GM18526 (cell line): ENCODE measurements around the gene AUTS2.

ENCODE experiments used
- POLR2A ChIP-seq: IDR thresholded peaks from 3 replicates; pipeline ENCODE4 v1.6.1; 2011; ENCODE audit not compliant: insufficient read length; ENCODE audit errors: extremely low read depth

Gene AUTS2

GRCh38 chr7:69800495-69800894 is 202.2 kb downstream of the AUTS2 start:
- no peak for TF ChIP-seq POLR2A

GRCh38 chr7:69801729-69802682 is 203.7 kb downstream of the AUTS2 start:
- TF ChIP-seq POLR2A: no peak

GRCh38 chr7:69803699-69804516 is 205.6 kb downstream of the AUTS2 start:
- no peak for TF ChIP-seq POLR2A

- TF ChIP-seq POLR2A: no peak
Measured at GRCh38 chr7:69804962-69805361, 206.7 kb downstream of the AUTS2 start.

- no peak for TF ChIP-seq POLR2A
Measured at GRCh38 chr7:69808391-69808790, 210.1 kb downstream of the AUTS2 start.

GRCh38 chr7:69811476-69812308 is 213.4 kb downstream of the AUTS2 start:
- no peak for TF ChIP-seq POLR2A

GRCh38 chr7:69812756-69813155 is 214.5 kb downstream of the AUTS2 start:
- TF ChIP-seq POLR2A: no peak

GRCh38 chr7:69813637-69814240 is 215.5 kb downstream of the AUTS2 start:
- no peak for TF ChIP-seq POLR2A

- no peak for TF ChIP-seq POLR2A
Measured at GRCh38 chr7:69814421-69814962, 216.2 kb downstream of the AUTS2 start.

- TF ChIP-seq POLR2A: no peak
Measured at GRCh38 chr7:69816501-69816900, 218.2 kb downstream of the AUTS2 start.

- TF ChIP-seq POLR2A: no peak
Measured at GRCh38 chr7:69817121-69817520, 218.8 kb downstream of the AUTS2 start.

- TF ChIP-seq POLR2A: no peak
Measured at GRCh38 chr7:69817841-69818635, 219.8 kb downstream of the AUTS2 start.

- no peak for TF ChIP-seq POLR2A
Measured at GRCh38 chr7:69818636-69819332, 220.5 kb downstream of the AUTS2 start.
